Measurements from ENCODE around the gene KRT6C.
"Not testable (repeated sequence)": the region's sequence is repeated elsewhere in the genome, so short reads cannot be mapped to it uniquely, and the experiment has no call there.

The KRT6C gene
- total RNA-seq = 0 reads per million in 4 donors

GRCh38 chr12:52473768-52474167 is at the start of gene KRT6C:
TSS of gene KRT6C (minus strand) at chr12:52473805. CDS start at chr12:52473737, 68 bp downstream.
- no peak for DNase-seq

- no peak for DNase-seq
Observed at GRCh38 chr12:52522346-52523011, 48.9 kb upstream of the KRT6C start.

GRCh38 chr12:52521568-52522266 is 48.1 kb upstream of the KRT6C start:
- DNase-seq = no peak

GRCh38 chr12:52521175-52521567 is 47.6 kb upstream of the KRT6C start:
- no peak for DNase-seq

- DNase-seq = no peak
Observed at GRCh38 chr12:52519826-52520662, 46.4 kb upstream of the KRT6C start, which contains the start of gene KRT5. TSS of gene KRT5 (minus strand) at chr12:52520394. CDS start at chr12:52520296, 98 bp downstream.

- no peak for DNase-seq
Observed at GRCh38 chr12:52519387-52519703, 45.7 kb upstream of the KRT6C start.

- no peak for DNase-seq
Observed at GRCh38 chr12:52518574-52519386, 45.2 kb upstream of the KRT6C start.

- DNase-seq = no peak
Observed at GRCh38 chr12:52517888-52518287, 44.3 kb upstream of the KRT6C start.

GRCh38 chr12:52517005-52517835 is 43.6 kb upstream of the KRT6C start:
- no peak for DNase-seq

- DNase-seq = no peak
Observed at GRCh38 chr12:52515927-52516831, 42.6 kb upstream of the KRT6C start.

- no peak for DNase-seq
Observed at GRCh38 chr12:52515319-52515646, 41.7 kb upstream of the KRT6C start.

GRCh38 chr12:52514471-52515318 is 41.1 kb upstream of the KRT6C start:
- no peak for DNase-seq

GRCh38 chr12:52513736-52514135 is 40.1 kb upstream of the KRT6C start:
- DNase-seq = no peak

GRCh38 chr12:52508211-52508610 is 34.6 kb upstream of the KRT6C start:
- DNase-seq = no peak

- no peak for DNase-seq
Observed at GRCh38 chr12:52506858-52507715, 33.5 kb upstream of the KRT6C start.

GRCh38 chr12:52502877-52503276 is 29.3 kb upstream of the KRT6C start:
- DNase-seq = no peak

GRCh38 chr12:52501490-52501889 is 27.9 kb upstream of the KRT6C start:
- DNase-seq = no peak

- DNase-seq = not testable (repeated sequence)
Observed at GRCh38 chr12:52500574-52500973, 27.0 kb upstream of the KRT6C start.
